Stimulated activated CD4-positive, alpha-beta T cell treated with anti-CD3 and anti-CD28 coated beads, Interleukin-4, amount 100 ng/mL, for 4 hours (primary cell): ENCODE results near the gene RAC3.

Source experiments
- DNase-seq, 2 experiments: peaks; one replicate each; pipeline ENCODE4 v3.0.0-alpha.2; 2020

RAC3 gene

GRCh38 chr17:82013772-82014321, 17.6 kb upstream of the RAC3 start:
- no peak for DNase-seq

DNA sequence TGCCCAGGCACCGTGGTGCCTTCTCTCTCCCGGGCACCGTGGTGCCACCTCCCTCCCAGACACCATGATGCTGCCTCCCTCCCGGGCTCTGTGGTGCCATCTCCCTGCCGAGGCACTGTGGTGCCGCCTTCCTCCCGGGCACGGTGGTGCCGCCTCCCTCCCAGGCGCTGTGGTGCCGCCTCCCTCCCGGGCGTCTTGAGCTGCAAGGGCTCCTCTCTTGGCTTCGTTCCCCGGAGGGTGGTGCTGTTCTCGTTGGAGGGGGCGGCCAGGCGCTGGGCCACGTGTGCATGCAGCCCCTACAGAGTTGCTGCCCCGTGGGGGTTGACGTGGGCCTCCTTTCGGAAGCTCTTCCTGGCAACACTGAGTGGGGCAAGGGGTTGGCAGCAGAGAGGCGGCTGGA, 17.0 kb upstream of the RAC3 start:
- no peak for DNase-seq

- DNase-seq, result no peak
Observed at GRCh38 chr17:82014971-82015310, 16.5 kb upstream of the RAC3 start.

DNA sequence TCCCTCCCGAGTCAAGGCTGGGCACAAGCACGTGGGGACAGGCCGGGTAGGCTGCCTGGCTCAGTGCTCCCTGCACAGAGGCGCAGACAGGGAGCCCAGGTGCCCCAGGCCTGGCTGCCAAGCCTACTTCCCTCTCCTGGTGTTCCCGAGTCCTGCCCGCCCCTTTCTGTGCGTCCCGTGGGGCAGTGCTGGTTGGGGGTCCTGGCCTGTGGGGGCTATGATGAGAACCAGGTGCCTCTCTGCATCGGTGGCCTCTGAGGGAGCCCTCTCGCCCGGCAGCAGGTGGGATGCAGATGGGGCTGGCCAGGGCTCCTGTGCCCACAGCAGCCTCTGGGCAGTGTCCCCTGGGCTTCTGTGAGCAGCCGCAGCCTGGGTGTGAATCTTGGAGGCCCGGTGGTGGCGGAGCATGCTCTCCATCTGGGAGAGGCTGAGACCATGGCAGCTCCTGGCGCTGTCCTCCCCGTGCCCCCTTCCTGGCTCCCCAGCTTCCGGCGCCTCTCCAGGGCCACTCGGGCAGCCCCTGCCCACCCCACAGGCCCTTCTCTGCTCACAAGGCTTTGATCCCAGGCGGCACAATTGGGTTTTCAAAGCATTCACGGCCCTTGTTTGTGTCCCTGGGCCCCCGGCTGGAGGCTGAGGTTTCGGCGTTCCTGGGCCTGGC, 16.0 kb upstream of the RAC3 start:
- DNase-seq, result no peak

DNA sequence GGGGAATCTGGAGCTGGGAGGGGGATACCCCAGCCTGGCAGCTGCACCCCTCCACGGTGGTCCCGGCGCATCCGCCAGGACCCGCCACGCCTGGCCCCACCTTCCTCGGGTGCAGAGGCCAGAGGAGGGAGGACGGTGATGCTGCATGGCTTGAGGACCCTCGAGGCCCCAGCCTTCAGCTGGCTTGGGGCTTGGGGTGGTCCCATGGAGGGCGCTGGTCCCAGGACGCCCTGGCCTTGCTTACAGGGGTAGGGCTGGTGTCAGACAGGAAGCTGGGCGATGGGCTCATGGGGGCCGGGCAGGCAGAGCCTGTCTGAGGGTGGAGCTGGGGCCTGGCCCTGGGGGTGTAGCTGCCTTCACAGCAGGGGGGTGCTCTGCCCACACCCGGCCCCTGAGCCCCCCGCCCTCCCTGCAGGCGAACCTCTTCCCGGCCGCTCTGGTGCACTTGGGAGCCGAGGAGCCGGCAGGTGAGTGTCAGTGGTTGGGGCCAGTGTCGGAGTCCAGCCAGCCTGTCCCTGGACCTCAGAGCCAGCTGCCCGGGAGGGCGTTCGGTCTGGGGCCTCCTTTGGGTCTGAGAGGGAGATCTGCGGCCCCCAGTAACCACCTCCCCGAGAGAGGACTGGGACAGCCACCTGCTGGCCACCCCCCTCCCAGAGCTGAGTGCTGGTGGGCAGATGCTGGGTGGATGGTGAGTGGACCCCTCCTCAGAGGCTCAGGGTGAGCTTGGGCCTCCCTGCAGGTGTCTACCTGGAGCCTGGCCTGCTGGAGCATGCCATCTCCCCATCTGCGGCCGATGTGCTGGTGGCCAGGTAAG, 15.2 kb upstream of the RAC3 start:
- DNase-seq, result no peak

GRCh38 chr17:82016875-82017459, 14.5 kb upstream of the RAC3 start:
- no peak for DNase-seq

DNA sequence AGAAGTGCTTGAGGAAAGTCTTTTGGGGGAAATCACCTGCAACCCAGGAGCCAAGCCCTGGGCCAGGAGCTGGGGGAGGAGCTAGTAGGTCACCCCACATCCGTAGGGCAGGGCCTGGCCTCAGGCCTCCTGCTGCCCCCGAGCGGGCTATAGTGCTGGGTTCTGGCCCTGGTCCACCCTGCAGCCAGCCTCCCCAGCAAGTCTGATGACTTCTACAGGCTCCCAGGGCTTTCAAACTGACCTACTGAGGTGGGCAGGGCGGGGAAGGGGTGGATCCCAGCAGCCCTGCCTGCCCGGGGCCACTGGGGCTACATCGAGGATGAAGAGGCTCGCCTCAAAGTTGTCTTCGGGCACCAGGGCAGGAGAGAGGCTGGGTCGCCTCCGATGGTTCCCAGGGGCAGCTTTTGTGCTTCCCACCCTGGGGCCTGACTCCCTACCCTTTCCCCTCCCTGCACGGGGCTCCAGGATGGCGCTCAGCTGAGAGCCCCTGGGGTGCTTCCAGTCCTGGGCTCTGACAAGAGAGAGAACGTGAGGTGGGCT, 13.8 kb upstream of the RAC3 start:
- DNase-seq, result no peak

GRCh38 chr17:82018152-82018988, 13.1 kb upstream of the RAC3 start:
- no peak for DNase-seq

- no peak for DNase-seq
Observed at GRCh38 chr17:82018989-82019689, 12.3 kb upstream of the RAC3 start.

DNA sequence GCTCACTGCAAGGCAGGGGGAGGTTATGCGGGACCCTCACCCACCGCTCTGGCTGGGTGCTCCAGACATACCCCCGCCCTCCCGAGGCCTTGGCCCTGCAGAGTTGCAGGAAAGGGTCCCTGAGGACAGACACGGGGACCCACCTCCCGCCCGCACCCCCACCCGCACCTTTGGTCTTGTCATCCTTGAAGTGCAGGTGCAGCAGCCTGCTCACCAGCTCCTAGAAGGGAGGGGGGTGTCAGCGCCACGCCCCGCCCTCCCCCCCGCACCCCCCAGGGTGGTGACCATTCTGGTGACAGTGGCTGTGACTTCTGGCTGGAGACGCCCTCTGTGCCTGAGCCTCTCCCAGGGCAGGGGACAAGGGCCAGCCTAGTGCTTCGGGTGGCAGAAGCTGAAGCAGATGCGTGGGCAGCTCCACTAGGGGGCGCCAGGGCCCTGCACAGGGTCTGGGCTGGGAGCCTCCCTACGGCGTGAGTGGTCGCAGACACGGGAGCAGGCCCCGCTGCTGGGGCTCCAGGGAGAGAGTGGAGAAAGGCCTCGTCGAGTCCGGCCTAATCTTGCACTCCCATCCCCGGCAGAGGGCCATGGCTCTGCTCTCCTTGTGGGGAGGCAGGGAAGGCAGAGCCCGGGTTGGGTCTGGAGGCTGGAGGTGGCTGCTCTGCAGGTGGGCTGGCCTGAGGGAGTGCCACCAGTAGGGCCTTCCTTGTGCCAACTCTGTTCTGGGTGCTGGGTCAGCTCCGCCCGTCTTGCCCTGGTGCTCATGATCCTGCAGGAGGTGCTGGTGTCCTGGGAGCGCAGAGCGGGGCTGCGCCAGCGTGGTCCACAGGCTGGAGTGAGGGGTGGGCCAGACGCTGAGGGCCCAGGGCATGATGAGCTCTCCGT, 11.5 kb upstream of the RAC3 start:
- DNase-seq, result peak; percentile 49 to 70

GRCh38 chr17:82020572-82021106, 10.8 kb upstream of the RAC3 start:
- DNase-seq, result no peak

DNA sequence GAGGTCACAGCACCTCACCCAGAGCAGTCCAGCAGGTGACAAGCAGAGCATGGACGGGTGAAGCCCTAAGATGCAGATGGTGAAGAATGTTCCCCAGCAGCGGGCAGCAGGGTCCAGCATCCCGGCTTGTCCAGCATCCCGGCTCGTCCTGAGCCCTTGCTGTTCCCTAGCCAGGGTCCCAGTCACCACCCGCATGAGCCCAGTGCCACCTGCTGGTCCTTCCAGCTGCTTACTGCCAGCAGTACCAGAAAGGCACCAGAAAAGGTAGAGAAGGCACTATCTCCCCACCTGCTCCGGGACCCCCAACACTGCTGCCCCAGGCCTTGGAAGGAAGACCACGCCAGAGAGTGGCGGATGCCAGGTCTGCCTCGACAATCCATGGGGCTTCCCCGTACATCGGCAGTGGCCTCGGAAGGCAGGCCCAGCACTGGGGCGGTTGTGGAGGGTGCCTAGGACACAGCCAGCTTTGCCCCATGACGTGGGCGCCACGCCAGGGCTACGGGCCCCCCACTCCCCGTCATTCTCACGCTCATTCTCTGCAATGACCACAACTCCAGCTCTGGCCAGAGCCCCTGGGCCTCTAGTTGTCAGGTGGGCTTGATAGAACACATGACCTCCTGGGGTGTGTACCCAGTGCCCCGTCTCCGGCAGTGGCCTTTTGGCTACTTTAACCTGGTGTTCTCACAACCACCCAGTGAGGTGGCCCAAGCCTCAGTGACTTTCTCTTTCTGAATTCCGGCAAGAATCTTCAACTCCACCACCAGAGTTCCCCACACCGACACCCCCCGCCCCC, 10.2 kb upstream of the RAC3 start:
- DNase-seq, result peak; percentile 41 to 58

DNA sequence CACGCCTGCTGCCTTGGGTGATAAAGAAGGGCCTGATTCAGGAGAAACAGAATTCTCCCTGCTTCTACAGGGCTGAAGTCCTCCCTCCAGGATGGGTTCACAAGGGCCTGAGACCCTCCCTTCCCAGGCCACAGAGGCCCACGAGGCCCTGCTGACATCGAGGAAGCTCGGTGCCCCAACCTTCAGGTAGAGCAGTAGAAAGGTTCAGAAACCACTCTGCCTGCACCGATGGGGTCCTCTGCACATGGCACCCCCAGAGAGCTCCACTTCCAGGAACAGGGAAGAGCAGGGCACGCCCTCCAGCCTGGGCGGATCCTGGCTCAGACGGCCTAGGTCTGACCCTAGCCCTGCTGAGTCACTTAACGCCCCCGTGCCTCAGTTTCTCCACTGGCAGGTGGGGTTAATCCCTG, 9.6 kb upstream of the RAC3 start:
- DNase-seq, result no peak

DNA sequence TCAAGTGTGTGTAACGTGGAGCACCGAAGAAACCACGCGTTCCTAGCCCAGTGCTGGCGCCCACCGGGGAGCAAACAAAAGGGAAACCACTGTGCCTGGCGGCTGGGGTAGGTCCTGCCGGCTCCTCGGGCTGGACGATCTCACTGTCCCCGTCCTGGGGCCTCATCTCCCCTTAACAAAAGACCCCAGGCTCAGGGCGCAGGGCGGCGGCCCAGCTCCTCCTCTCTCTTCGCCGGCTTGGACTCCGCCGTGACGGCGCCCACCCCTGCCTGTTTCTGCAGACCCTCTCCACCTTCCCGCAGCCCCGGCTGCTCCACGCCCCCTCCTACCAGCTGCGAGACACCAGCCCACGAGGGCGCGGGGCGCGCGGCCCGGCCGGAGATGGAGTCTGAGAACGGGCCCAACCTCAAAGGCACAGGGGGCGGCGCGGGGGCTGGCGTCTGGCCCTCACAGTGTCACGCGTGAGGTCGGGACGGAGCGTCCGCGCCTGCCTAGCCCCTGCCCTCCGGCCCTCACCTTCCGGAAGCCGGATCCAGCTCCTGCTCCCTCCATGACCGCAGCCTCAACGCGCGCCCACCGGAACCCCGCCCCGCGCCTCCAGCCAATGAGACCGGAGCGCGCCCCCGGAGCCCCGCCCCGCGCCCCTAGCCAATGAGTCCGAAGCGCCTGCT, 9.0 kb upstream of the RAC3 start, which contains the start of gene CENPX:
CENPX (minus strand) TSS at position 569 of the 671 bp plus-strand sequence; CDS start at position 552, 17 bp downstream.
- no peak for DNase-seq

DNA sequence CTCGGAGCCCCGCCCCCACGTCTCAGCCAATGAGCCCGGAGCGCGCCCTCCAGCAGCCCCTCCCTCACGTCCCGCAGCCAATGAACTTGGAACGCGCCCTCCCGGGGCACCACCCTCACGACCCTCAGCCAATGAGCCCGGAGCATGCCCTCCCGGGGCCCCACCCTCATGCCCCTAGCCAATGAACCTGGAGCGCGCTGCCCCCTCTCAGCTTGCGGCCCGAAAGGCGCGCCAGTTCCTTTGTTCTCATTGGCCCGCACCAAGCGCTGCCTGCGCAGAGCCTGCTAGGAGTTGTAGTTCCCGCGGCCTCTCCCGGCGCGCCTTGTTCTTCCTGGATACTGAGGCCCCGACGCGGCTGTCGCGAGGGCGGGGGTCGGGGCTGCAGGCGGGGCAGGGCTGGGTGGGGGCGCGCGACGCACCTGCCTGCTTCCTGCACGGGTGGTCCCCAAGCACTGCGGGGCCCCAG, 8.5 kb upstream of the RAC3 start, which contains the start of gene LRRC45:
LRRC45 (plus strand) TSS at position 325 of the 466 bp plus-strand sequence. CDS start 339 bp downstream, outside the sequence.
- DNase-seq, result peak; percentile 100

DNA sequence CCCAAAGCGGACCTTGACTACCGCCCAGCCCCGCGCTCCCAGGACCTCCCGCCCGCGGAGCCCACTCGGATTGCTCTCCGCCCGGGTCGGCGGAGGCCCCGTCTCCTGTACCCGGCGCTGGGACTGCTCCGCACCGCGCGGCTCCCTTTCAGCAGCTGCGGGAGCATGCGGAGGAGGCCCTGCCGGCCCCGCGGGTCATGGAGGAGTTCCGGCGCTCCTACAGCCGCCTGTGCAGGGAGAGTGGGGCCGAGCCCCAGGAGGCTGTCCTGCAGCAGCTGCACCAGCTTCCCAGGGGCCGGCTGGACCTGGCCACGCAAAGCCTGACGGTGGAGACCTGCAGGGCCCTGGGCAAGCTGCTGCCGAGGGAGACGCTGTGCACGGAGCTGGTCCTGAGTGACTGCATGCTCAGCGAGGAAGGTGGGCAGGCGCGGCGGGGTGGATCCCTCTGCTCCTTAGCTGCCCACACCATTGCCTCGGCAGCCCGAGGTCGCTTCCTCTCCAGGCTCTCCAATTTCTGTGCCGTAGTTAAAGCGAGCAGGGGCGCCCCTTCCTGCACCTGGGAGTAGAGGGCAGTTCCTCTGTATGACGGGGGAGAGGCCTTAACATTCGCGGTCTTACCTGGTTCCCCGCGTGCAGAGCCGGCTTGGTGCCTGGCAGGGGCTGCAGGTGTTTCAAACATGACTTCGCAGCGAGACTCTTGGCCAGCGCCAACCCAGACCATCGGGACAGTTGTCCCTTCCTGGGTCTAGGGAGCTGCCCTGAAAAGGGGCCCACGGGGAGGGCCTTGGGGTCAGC, 7.8 kb upstream of the RAC3 start:
- DNase-seq, result no peak

GRCh38 chr17:82024859-82025258, 6.6 kb upstream of the RAC3 start:
- DNase-seq, result no peak
